ENCODE data around the gene SALL4.

GRCh38 chr20:51792960-51793359, 9.4 kb downstream of the SALL4 start:
- TF ChIP-seq POLR2AphosphoS5 (IDR thresholded peaks at IDR 0.05; ENCODE audit: low read depth, low read length) = no peak
- no peak for TF ChIP-seq TAF1 (IDR thresholded peaks at IDR 0.05; ENCODE audit: borderline replicate concordance, low read depth, low read length)
